Esophagus squamous epithelium (tissue), 4 donors: Measurements from ENCODE around the gene PAX9.

ENCODE experiments used
- CTCF ChIP-seq, 6 experiments: fragments of 450-650 bp in 4 of 6; fragments of 200-600 bp in 2 of 6; sonication (generic) in 2 of 6; IDR thresholded peaks; one replicate each; pipeline ENCODE4 v1.5.1; 2016 to 2019; ENCODE audit warnings: antibody characterized with exemption in 6 of 6, mild to moderate bottlenecking in 4 of 6, moderate library complexity in 4 of 6
- POLR2A ChIP-seq, 4 donors: fragments of 450-650 bp; IDR thresholded peaks; one replicate each; pipeline ENCODE4 v1.6.1; 2017; ENCODE audit warnings: antibody characterized with exemption in 4 of 4, mild to moderate bottlenecking in 4 of 4, moderate library complexity in 3 of 4

GRCh38 chr14:36652542-36653201 lies 9.0 kb upstream of the PAX9 start:
- TF ChIP-seq CTCF (IDR thresholded peaks at IDR 0.05) (no peak), POLR2A (IDR thresholded peaks at IDR 0.05) (no peak)
